Measurements from ENCODE around the gene CYP4F12. TPM values are rescaled to one million over a fixed set of nuclear protein-coding genes. Genes with fewer than 3 reads are reported as not detected.

CYP4F12 gene
- total and polyA plus RNA-seq, 10 of the 15 experiments (the other 5 are each of a cell fraction or from before 2014, with no cell fraction given) = 0.12 to 0.20 TPM; not detected in 8

DNA sequence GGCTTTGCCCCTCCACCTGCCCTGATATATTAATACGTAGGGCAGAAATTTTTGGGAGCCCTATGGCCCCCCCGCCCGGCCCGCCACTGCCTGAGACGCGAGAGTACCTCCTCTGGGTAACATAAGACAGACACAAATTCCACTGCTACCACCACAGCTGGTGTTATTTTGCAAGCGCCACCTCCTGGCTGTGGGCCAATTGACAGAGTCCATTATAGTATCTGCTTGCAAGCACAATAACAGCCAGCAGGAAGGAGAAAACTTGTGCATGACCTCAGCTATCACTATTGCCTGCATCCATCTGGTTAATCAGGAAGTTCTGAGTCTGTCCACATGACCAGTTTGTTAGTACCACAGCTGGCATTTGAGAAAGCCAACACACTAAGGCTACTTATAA lies 29.6 kb downstream of the CYP4F12 start:
- ChIA-PET RAD21 (ENCODE audit: unreplicated experiment) (no interaction called here), CTCF (no interaction called here), POLR2A (no interaction called here), SMC1A (ENCODE audit: uncharacterized antibody, unreplicated experiment) (no interaction called here)
- in situ Hi-C loops (cut with MboI) (no loop called here), intact Hi-C loops (cut with micrococcal nuclease; ENCODE audit: unreplicated experiment) (no loop called here)
- FAIRE-seq (no peak), ATAC-seq (no peak), DNase-seq (ENCODE audit: low read depth, low spot score) (no peak)
- H3K79me2 ChIP-seq (ENCODE audit: control insufficient read depth, insufficient read depth, low read length) = no peaks in the 10 kb centered on the region
- H3K9ac ChIP-seq (ENCODE audit: control insufficient read depth, insufficient read depth, low read length) = no peak overlapping the region
- no peaks in the 10 kb centered on the region for H3K4me1 ChIP-seq (ENCODE audit: control insufficient read depth, insufficient read depth, low read length)
- TF ChIP-seq, protein P1, sequence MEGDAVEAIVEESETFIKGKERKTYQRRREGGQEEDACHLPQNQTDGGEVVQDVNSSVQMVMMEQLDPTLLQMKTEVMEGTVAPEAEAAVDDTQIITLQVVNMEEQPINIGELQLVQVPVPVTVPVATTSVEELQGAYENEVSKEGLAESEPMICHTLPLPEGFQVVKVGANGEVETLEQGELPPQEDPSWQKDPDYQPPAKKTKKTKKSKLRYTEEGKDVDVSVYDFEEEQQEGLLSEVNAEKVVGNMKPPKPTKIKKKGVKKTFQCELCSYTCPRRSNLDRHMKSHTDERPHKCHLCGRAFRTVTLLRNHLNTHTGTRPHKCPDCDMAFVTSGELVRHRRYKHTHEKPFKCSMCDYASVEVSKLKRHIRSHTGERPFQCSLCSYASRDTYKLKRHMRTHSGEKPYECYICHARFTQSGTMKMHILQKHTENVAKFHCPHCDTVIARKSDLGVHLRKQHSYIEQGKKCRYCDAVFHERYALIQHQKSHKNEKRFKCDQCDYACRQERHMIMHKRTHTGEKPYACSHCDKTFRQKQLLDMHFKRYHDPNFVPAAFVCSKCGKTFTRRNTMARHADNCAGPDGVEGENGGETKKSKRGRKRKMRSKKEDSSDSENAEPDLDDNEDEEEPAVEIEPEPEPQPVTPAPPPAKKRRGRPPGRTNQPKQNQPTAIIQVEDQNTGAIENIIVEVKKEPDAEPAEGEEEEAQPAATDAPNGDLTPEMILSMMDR (IDR thresholded peaks at IDR 0.05 in 2 of 3, conservative IDR thresholded peaks at IDR 0.05 in 1 of 3; ENCODE audit: control insufficient read depth in 2 of 3, extremely low read depth in 1 of 3, insufficient read depth in 1 of 3, low read depth in 3 of 3, low read length in 3 of 3) = peak in 1 of 3 experiments; percentile 14; a peak in 1 of 6 replicates
- TF ChIP-seq, protein P2, sequence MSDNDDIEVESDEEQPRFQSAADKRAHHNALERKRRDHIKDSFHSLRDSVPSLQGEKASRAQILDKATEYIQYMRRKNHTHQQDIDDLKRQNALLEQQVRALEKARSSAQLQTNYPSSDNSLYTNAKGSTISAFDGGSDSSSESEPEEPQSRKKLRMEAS (IDR thresholded peaks at IDR 0.05; ENCODE audit: low read depth, low read length) = no peak
- H3K9me3 ChIP-seq (replicated peaks; ENCODE audit: control insufficient read depth, insufficient read depth, low read length) = no peaks in the 10 kb centered on the region
- WGBS (ENCODE audit: insufficient coverage, insufficient replicate concordance, low lambda C conversion rate, missing lambda C conversion rate) = 0% methylated on average over 7 of the region's 7 CpGs
- no peak overlapping the region for H2AFZ ChIP-seq (ENCODE audit: control insufficient read depth, low read depth, low read length)
- no peak overlapping the region for H3K27ac ChIP-seq (ENCODE audit: control insufficient read depth, insufficient read depth)
- H3K4me2 ChIP-seq (ENCODE audit: control insufficient read depth, insufficient read depth) = no peak overlapping the region
- no peak overlapping the region for H3K4me3 ChIP-seq
- H3K36me3 ChIP-seq (ENCODE audit: control insufficient read depth in 2 of 2, insufficient read depth in 2 of 2, low read length in 1 of 2) = no peaks in the 10 kb centered on the region
- H4K20me1 ChIP-seq (ENCODE audit: control insufficient read depth, insufficient read depth) = no peaks in the 10 kb centered on the region
- no TSS peak for BruUV-seq (replicated peaks)
- H3K27me3 ChIP-seq (replicated peaks in 1 of 2; ENCODE audit: control insufficient read depth in 2 of 2, insufficient read depth in 2 of 2, low read length in 1 of 2) = no peaks in the 10 kb centered on the region

DNA sequence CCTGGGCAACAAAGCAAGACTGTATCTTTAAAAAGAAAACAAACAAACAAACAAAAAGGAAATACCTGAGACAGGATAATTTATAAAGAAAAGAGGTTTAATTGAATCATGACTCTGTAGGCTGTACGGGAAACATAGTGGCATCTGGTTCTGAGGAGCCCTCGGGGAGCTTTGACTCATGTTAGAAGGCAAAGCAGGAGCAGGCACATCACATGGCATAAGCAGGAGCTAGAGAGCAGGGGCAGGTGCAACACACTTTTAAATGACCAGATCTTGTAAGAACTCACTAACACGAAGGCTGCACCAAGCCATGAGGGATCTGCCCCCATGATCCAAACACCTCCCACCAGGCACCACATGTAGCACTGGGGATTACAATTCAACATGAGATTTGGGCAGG lies 41.8 kb downstream of the CYP4F12 start:
- no peak for DNase-seq (ENCODE audit: low read depth, low spot score)
- intact Hi-C loops (cut with micrococcal nuclease; ENCODE audit: unreplicated experiment) = no loop called here
- 1% methylated on average over 3 of the region's 3 CpGs for WGBS (ENCODE audit: insufficient coverage, insufficient replicate concordance, low lambda C conversion rate, missing lambda C conversion rate)
- ChIA-PET POLR2A (no interaction called here), CTCF (no interaction called here), SMC1A (ENCODE audit: uncharacterized antibody, unreplicated experiment) (no interaction called here), RAD21 (ENCODE audit: unreplicated experiment) (interaction anchor here (0.6 kb wide), 1 partner anchor 16 kb away, joined by 3 read pairs; no protein-coding TSS in a partner anchor)
- Histone ChIP-seq H3K27me3 (replicated peaks in 1 of 2; ENCODE audit: control insufficient read depth in 2 of 2, insufficient read depth in 2 of 2, low read length in 1 of 2) (no peaks in the 10 kb centered on the region), H4K20me1 (ENCODE audit: control insufficient read depth, insufficient read depth) (no peaks in the 10 kb centered on the region), H2AFZ (ENCODE audit: control insufficient read depth, low read depth, low read length) (no peak overlapping the region), H3K4me1 (ENCODE audit: control insufficient read depth, insufficient read depth, low read length) (no peaks in the 10 kb centered on the region), H3K36me3 (ENCODE audit: control insufficient read depth in 2 of 2, insufficient read depth in 2 of 2, low read length in 1 of 2) (no peaks in the 10 kb centered on the region), H3K4me3 (no peak overlapping the region), H3K4me2 (ENCODE audit: control insufficient read depth, insufficient read depth) (no peak overlapping the region), H3K9me3 (replicated peaks; ENCODE audit: control insufficient read depth, insufficient read depth, low read length) (no peaks in the 10 kb centered on the region), H3K9ac (ENCODE audit: control insufficient read depth, insufficient read depth, low read length) (no peak overlapping the region), H3K27ac (ENCODE audit: control insufficient read depth, insufficient read depth) (no peak overlapping the region), H3K79me2 (ENCODE audit: control insufficient read depth, insufficient read depth, low read length) (no peaks in the 10 kb centered on the region)
- no TSS peak for BruUV-seq (replicated peaks)
- in situ Hi-C loops (cut with MboI) = no loop called here
- FAIRE-seq = no peak
- no peak for TF ChIP-seq ETV6 (conservative IDR thresholded peaks at IDR 0.05 in 1 of 2, IDR thresholded peaks at IDR 0.05 in 1 of 2; ENCODE audit: borderline replicate concordance in 1 of 2, low read depth in 1 of 2)
- TF ChIP-seq, protein P3, sequence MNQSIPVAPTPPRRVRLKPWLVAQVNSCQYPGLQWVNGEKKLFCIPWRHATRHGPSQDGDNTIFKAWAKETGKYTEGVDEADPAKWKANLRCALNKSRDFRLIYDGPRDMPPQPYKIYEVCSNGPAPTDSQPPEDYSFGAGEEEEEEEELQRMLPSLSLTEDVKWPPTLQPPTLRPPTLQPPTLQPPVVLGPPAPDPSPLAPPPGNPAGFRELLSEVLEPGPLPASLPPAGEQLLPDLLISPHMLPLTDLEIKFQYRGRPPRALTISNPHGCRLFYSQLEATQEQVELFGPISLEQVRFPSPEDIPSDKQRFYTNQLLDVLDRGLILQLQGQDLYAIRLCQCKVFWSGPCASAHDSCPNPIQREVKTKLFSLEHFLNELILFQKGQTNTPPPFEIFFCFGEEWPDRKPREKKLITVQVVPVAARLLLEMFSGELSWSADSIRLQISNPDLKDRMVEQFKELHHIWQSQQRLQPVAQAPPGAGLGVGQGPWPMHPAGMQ (IDR thresholded peaks at IDR 0.05; ENCODE audit: borderline replicate concordance) = no peak
- TF ChIP-seq SMC3 (IDR thresholded peaks at IDR 0.05; ENCODE audit: borderline replicate concordance, low read length) = no peak
- TF ChIP-seq, protein P2 (IDR thresholded peaks at IDR 0.05; ENCODE audit: low read depth, low read length) = no peak
- TF ChIP-seq, protein P4, sequence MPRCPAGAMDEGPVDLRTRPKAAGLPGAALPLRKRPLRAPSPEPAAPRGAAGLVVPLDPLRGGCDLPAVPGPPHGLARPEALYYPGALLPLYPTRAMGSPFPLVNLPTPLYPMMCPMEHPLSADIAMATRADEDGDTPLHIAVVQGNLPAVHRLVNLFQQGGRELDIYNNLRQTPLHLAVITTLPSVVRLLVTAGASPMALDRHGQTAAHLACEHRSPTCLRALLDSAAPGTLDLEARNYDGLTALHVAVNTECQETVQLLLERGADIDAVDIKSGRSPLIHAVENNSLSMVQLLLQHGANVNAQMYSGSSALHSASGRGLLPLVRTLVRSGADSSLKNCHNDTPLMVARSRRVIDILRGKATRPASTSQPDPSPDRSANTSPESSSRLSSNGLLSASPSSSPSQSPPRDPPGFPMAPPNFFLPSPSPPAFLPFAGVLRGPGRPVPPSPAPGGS (IDR thresholded peaks at IDR 0.05; ENCODE audit: borderline replicate concordance, insufficient read depth, low read depth, low read length, poor library complexity, severe bottlenecking) = no peak
- TF ChIP-seq SMARCA5 (IDR thresholded peaks at IDR 0.05) = no peak
- no peak for TF ChIP-seq CHD4 (IDR thresholded peaks at IDR 0.05)
- ATAC-seq = no peak

All from GM12878 (cell line).